Fibroblast of lung (primary cell): ENCODE measurements around the gene SLC25A18.

ENCODE experiments used
- CTCF ChIP-seq, 2 donors: IDR thresholded peaks in 1 of 2; conservative IDR thresholded peaks in 1 of 2; 1 replicate in 1 of 2; 2 replicates in 1 of 2; pipeline ENCODE4 v1.5.1; 2011 to 2012; ENCODE audit warnings: low read length in 2 of 2, control low read depth in 1 of 2, inconsistent platforms in 1 of 2, low read depth in 1 of 2, mild to moderate bottlenecking in 1 of 2
- EZH2 ChIP-seq: IDR thresholded peaks from 2 replicates; pipeline ENCODE4 v1.5.1; 2012; ENCODE audit warnings: low read length, control low read depth, mild to moderate bottlenecking; ENCODE audit errors: missing control alignments

GRCh38 chr22:17598318-17598717 is 35.0 kb downstream of the SLC25A18 start:
- no peak for TF ChIP-seq CTCF (conservative IDR thresholded peaks at IDR 0.05 in 1 of 2, IDR thresholded peaks at IDR 0.05 in 1 of 2; ENCODE audit: low read depth in 1 of 2, low read length in 2 of 2)
- no peak for TF ChIP-seq EZH2
